Large intestine (tissue), 3 donors: ENCODE data around the gene LPP. TPM values are rescaled to one million over a fixed set of nuclear protein-coding genes. Genes with fewer than 3 reads are reported as not detected.

Experiments
- DNase-seq, 2 donors: peaks; one replicate each; pipeline versions ENCODE4 v3.0.0 to v3.0.0-alpha.2; 2013
- H3K27ac ChIP-seq: one replicate; pipeline ENCODE4 v1.5.1; 2013; ENCODE audit warnings: low read length
- H3K27me3 ChIP-seq: 2 replicates; pipeline ENCODE4 v1.6.1; 2013; ENCODE audit warnings: low read length; ENCODE audit not compliant: control insufficient read depth, insufficient read depth
- H3K36me3 ChIP-seq: 2 replicates; pipeline ENCODE4 v1.6.1; 2013; ENCODE audit warnings: low read length; ENCODE audit not compliant: control insufficient read depth, insufficient read depth
- H3K4me1 ChIP-seq: one replicate; pipeline ENCODE4 v1.6.1; 2013; ENCODE audit warnings: low read length; ENCODE audit not compliant: control insufficient read depth, insufficient read depth
- H3K4me3 ChIP-seq: one replicate; pipeline ENCODE4 v1.5.1; 2013; ENCODE audit warnings: low read length
- H3K9me3 ChIP-seq: one replicate; pipeline ENCODE4 v1.6.1; 2013; ENCODE audit warnings: mild to moderate bottlenecking, low read depth, low read length, moderate library complexity; ENCODE audit not compliant: control insufficient read depth
- WGBS: methylation state at CpG from one replicate; pipeline ENCODE4 v1.1.5; 2013; ENCODE audit warnings: low lambda C conversion rate; ENCODE audit not compliant: insufficient coverage; 5-methylcytosine and 5-hydroxymethylcytosine counted together
- polyA plus RNA-seq: library from polyadenylated mRNA; unstranded; fragments of 120-200 nt; gene quantifications from one replicate; pipeline ENCODE4 v1.2.1, GENCODE V29; 2013

LPP gene
- polyA plus RNA-seq, 1 donor: 41.2 TPM

DNA sequence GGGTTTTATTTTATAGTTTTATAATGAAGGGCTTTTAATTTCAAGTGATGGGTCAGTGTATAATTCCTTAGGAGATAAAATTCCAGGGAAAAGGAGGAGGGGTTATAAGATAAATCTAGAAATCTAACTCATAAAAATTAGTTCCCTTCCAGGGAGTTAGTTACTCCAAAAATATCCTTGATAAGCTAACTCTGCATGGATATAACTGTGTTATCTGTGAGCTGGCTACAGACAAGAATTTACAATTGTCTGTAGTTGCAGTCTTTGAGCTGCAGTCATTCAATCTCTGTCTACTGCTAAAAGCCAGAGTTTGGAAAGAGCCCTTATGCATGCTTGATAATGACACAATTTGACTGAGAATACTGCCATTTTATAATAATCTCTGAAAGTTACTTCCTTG is 585.6 kb downstream of the LPP start:
- Histone ChIP-seq H3K27ac (no peak overlapping the region), H3K27me3 (no peaks in the 10 kb centered on the region), H3K4me1 (no peaks in the 10 kb centered on the region), H3K9me3 (no peaks in the 10 kb centered on the region), H3K4me3 (no peak overlapping the region), H3K36me3 (no peaks in the 10 kb centered on the region)
- DNase-seq: no peak

DNA sequence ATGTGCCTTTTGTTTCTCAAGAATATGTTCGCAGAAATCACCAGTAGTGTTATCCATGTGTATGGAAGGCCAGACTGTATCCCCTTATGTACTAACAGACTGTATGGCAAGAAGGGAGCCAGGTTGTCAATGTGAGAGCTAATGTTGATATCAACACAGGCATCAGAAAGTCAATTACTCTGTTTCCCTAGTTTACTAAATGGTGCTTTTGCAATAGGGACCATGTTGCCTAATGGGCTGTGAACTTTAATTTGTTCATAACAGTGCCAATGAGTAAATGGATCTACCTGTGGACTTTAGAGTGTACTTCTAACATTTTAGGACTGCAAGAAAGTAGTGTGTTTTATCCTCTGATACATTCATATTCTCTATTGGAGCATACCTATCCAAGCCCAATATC is 586.1 kb downstream of the LPP start:
- peak in 1 of 2 donors; percentile 20 for DNase-seq
- no peak overlapping the region for H3K27ac ChIP-seq

DNA sequence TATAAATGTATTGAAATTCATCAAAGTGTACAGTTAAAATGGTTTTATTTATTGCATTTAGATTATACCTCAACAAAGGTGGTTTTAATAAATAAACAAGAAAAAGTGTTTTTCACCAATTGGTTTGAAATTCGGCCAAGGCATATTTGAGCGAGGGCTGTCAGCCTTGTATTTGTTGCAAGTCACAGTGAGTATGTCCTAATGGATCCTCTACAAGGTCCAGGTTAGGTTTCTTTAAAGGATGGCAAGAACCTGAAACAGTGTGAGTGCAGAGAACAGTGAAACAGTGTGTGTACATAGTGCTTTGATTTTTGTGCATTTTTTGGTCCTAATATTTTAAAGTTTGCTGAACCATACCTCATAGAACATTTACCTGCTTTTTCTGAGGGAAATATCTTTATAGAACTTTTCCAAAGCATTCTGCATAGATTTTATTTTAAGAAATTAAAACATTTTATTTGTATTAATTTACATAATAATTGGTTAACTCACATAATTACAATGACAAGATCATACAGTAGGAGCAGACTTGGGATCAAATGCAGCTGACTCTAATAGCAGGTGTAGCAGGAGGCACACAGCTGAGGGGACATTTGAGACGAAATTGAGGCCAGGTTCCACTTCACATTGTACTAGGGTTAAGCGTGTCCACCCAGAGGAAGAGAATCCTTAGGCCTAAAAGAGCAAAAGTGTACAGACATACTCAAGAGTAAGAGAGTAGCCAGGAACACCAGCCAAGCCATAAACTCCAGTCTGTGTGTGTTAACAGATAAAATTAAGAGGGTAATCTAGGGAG is 589.0 kb downstream of the LPP start:
- WGBS: 90% methylated on average over 2 of the region's 4 CpGs
- no peak overlapping the region for H3K27ac ChIP-seq
- no peak overlapping the region for H3K4me3 ChIP-seq
- no peak for DNase-seq
- H3K36me3 ChIP-seq: no peaks in the 10 kb centered on the region
- H3K9me3 ChIP-seq: no peaks in the 10 kb centered on the region
- no peaks in the 10 kb centered on the region for H3K4me1 ChIP-seq
- H3K27me3 ChIP-seq: no peaks in the 10 kb centered on the region

More for the DNA sequence above, 586.1 kb downstream of the LPP start:
- WGBS: no CpG with 5 or more reads among the region's 1 CpG
- H3K36me3 ChIP-seq: no peaks in the 10 kb centered on the region
- no peaks in the 10 kb centered on the region for H3K27me3 ChIP-seq
- no peaks in the 10 kb centered on the region for H3K9me3 ChIP-seq
- no peaks in the 10 kb centered on the region for H3K4me1 ChIP-seq
- no peak overlapping the region for H3K4me3 ChIP-seq

DNA sequence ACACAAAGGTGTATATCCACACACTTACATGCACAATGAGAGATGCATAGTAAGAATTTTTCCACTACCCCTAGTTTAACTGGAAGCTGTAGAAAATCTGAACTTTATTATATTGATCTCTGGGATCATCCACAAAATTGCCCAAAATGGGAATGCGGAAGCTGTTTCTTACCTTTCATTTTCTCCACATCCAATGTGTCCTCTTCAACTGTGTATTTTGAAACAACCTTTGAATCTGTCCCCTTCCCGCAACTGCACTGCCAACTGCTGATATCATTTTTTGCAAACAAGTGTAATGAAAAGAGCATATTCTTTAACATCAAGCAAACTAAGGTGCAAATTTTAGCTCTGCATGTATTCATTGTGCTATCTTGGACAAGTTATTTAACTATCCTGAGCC is 590.2 kb downstream of the LPP start:
- Histone ChIP-seq H3K27me3 (no peaks in the 10 kb centered on the region), H3K4me1 (no peaks in the 10 kb centered on the region), H3K4me3 (no peak overlapping the region), H3K36me3 (no peaks in the 10 kb centered on the region), H3K27ac (no peak overlapping the region), H3K9me3 (no peaks in the 10 kb centered on the region)
- WGBS: no CpG with 5 or more reads among the region's 2 CpGs
- DNase-seq: no peak

GRCh38 chr3:188745031-188745430 is 591.1 kb downstream of the LPP start:
- Histone ChIP-seq H3K27ac (no peak overlapping the region), H3K4me1 (no peaks in the 10 kb centered on the region), H3K36me3 (no peaks in the 10 kb centered on the region), H3K4me3 (no peak overlapping the region), H3K27me3 (no peaks in the 10 kb centered on the region), H3K9me3 (no peaks in the 10 kb centered on the region)
- DNase-seq: no peak

DNA sequence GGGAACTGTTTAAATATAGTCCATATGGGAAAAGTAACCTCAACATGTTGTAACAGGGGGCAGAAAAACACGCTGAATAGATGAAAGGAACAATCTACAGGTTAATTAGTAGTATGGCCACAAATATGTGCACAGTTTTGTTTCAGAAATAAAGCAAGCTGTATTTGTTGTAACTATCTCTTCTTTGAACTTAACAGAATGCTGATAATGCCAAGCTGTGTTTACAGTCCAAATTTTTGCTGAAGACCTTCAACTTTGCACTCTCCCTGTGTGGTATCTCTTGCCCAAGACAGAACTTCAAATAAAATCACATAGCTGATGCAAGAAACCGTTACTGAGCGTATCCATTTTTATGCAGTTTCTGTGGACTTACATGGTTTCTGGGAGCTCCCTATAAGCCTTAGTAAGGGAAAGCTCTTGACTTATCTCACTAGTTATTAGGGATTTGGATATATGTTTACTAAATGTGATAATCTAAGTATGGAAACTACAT is 592.4 kb downstream of the LPP start:
- no CpG with 5 or more reads among the region's 3 CpGs for WGBS
- H3K4me3 ChIP-seq: no peak overlapping the region
- H3K27ac ChIP-seq: no peak overlapping the region
- peak; percentile 19 to 46 for DNase-seq
- H3K9me3 ChIP-seq: no peaks in the 10 kb centered on the region
- H3K36me3 ChIP-seq: no peaks in the 10 kb centered on the region
- no peaks in the 10 kb centered on the region for H3K4me1 ChIP-seq
- no peaks in the 10 kb centered on the region for H3K27me3 ChIP-seq

DNA sequence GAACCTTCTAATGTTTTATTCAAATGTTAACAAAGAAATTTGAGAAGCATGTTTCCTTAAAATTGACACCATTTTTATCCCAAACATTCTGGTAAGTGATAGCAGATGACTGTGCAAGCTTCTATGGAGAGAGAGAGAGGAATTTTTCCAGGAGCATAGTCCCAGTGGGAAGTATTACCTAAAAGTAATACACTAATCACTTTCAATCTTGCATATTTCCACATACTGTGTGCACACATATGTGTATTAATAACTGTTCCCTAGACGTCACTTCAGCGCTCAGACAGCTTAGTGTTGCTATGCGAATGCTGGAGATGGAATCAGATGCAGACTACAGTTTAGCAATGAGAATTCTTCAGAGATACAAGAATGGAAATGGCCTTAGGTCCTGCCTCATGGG is 593.5 kb downstream of the LPP start:
- Histone ChIP-seq H3K36me3 (no peaks in the 10 kb centered on the region), H3K27ac (no peak overlapping the region), H3K4me1 (no peaks in the 10 kb centered on the region), H3K9me3 (no peaks in the 10 kb centered on the region), H3K4me3 (no peak overlapping the region), H3K27me3 (no peaks in the 10 kb centered on the region)
- WGBS: no CpG with 5 or more reads among the region's 3 CpGs
- no peak for DNase-seq

DNA sequence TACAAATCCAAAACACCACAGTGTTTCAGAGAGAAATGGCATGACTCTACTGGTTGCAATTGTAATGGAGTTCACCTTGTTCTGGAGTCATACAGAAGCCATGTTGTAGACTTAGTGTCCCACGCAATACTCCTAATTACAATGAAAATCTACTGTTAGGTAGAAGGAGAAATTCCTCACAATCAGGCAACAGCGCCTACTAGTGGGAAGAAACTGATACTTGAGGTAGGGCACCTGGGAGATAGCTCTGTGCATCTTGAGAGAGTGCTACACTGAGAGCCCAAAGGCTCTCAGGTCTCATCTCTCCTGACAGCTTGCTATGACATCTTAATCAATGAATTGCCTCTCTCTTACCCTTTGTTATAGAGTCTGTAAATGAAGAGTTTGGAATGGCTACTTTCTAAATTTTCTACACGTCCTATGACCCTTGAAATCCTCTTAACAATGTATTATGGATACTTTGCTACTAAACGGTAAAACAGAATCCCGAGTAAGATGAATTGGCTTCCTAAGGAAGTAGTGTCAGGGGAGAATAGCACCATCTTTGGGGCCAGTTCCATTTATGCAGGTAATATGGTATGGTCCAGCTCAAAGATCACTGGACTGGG is 595.2 kb downstream of the LPP start:
- DNase-seq: no peak
- WGBS: 100% methylated on average over 1 of the region's 5 CpGs
- H3K4me3 ChIP-seq: no peak overlapping the region

GRCh38 chr3:188749830-188750229 is 595.9 kb downstream of the LPP start:
- Histone ChIP-seq H3K4me1 (no peaks in the 10 kb centered on the region), H3K9me3 (no peaks in the 10 kb centered on the region), H3K36me3 (no peaks in the 10 kb centered on the region), H3K4me3 (no peak overlapping the region), H3K27ac (no peak overlapping the region), H3K27me3 (no peaks in the 10 kb centered on the region)
- WGBS: 100% methylated on average over 1 of the region's 4 CpGs
- no peak for DNase-seq

More for the DNA sequence above, 595.2 kb downstream of the LPP start:
- no peaks in the 10 kb centered on the region for H3K27me3 ChIP-seq
- H3K4me1 ChIP-seq: no peaks in the 10 kb centered on the region
- no peaks in the 10 kb centered on the region for H3K36me3 ChIP-seq
- H3K27ac ChIP-seq: no peak overlapping the region
- H3K9me3 ChIP-seq: no peaks in the 10 kb centered on the region

DNA sequence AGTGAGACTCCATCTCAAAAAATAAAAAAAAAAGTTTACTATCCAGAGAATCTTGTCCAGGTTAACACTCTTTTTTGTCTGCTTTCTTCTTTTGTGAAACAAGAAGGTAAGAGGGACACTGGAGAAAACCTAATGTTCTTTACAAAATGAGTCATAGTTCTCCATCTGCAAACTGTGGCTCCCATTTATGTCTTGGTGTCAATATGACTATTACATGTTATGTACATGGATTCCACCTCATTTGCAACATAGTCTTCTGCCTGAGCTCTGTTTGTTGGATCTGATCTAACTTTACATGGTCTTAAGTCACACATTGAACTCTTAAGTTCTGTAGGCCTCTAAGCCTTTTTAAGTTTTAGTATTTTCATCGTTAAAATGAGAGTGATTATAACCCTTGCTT is 596.7 kb downstream of the LPP start:
- DNase-seq: no peak
- Histone ChIP-seq H3K4me1 (no peaks in the 10 kb centered on the region), H3K36me3 (no peaks in the 10 kb centered on the region), H3K4me3 (no peak overlapping the region), H3K27ac (no peak overlapping the region), H3K9me3 (no peaks in the 10 kb centered on the region), H3K27me3 (no peaks in the 10 kb centered on the region)
- WGBS: 88% methylated on average over 1 of the region's 1 CpG

DNA sequence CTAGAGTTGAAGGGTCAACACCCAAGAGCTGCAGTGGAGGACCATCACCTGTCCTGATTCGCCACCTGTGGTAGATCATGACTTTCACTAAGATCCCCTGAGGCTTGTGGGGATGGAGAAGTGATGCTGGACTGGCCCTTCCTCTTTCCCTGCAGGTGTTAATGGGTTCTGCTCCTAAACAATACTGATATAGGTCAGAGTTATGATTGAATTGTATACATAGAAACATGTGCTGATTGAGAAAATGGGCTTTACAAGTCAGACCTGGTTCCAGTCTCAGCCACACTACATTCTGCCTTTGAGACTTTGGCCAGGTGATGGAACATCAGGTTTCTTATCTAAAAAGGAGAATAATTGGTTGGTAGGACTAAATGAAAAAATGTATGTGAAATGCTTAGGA is 598.9 kb downstream of the LPP start:
- no peak overlapping the region for H3K27ac ChIP-seq
- no peaks in the 10 kb centered on the region for H3K27me3 ChIP-seq
- no peak overlapping the region for H3K4me3 ChIP-seq
- WGBS: no CpG with 5 or more reads among the region's 1 CpG
- H3K9me3 ChIP-seq: no peaks in the 10 kb centered on the region
- DNase-seq: no peak
- H3K4me1 ChIP-seq: no peaks in the 10 kb centered on the region
- H3K36me3 ChIP-seq: peaks cover 2% of the 10 kb centered on the region
